ENCODE results near the gene MICAL3. TPM values are rescaled to one million over a fixed set of nuclear protein-coding genes. Genes with fewer than 3 reads are reported as not detected.

MICAL3 gene
- total and polyA plus RNA-seq, 9 of the 15 experiments (the other 6 are each of a cell fraction or from before 2014, with no cell fraction given), result 0.53 to 32.1 (median 12.3) TPM

- TF ChIP-seq RAD21 (CRISPR knock-in tag; conservative IDR thresholded peaks at IDR 0.05 in 1 of 2, IDR thresholded peaks at IDR 0.05 in 1 of 2) (peak; percentile 44 to 84), SMC3 (conservative IDR thresholded peaks at IDR 0.05; ENCODE audit: insufficient read depth, low read depth, low read length) (peak; percentile 90), PHF20 (IDR thresholded peaks at IDR 0.05; ENCODE audit: partially characterized antibody) (no peak), ZNF445 (CRISPR knock-in tag; IDR thresholded peaks at IDR 0.05; ENCODE audit: low read depth) (no peak), ZNF263 (CRISPR knock-in tag; IDR thresholded peaks at IDR 0.05; ENCODE audit: borderline replicate concordance) (peak; percentile 80), CHD1 (IDR thresholded peaks at IDR 0.05; ENCODE audit: low read length) (no peak), ZNF518B (CRISPR knock-in tag; IDR thresholded peaks at IDR 0.05) (no peak), HNRNPUL1 (IDR thresholded peaks at IDR 0.05; ENCODE audit: low read length) (no peak), SIN3A (IDR thresholded peaks at IDR 0.05; ENCODE audit: borderline replicate concordance in 2 of 2, control insufficient read depth in 1 of 2, low read depth in 2 of 2, low read length in 2 of 2) (no peak), MEF2D (tag; conservative IDR thresholded peaks at IDR 0.05; ENCODE audit: low read depth) (no peak)
- TF ChIP-seq, protein P1, sequence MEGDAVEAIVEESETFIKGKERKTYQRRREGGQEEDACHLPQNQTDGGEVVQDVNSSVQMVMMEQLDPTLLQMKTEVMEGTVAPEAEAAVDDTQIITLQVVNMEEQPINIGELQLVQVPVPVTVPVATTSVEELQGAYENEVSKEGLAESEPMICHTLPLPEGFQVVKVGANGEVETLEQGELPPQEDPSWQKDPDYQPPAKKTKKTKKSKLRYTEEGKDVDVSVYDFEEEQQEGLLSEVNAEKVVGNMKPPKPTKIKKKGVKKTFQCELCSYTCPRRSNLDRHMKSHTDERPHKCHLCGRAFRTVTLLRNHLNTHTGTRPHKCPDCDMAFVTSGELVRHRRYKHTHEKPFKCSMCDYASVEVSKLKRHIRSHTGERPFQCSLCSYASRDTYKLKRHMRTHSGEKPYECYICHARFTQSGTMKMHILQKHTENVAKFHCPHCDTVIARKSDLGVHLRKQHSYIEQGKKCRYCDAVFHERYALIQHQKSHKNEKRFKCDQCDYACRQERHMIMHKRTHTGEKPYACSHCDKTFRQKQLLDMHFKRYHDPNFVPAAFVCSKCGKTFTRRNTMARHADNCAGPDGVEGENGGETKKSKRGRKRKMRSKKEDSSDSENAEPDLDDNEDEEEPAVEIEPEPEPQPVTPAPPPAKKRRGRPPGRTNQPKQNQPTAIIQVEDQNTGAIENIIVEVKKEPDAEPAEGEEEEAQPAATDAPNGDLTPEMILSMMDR (IDR thresholded peaks at IDR 0.05 in 2 of 3, conservative IDR thresholded peaks at IDR 0.05 in 1 of 3; ENCODE audit: insufficient read depth in 2 of 3, low read depth in 1 of 3, low read length in 3 of 3), result peak; percentile 88 to 97 (median 92)
Measured at GRCh38 chr22:17785185-17786184, 238.9 kb downstream of the MICAL3 start (continued).

Measured in K562 (cell line).